Inflammatory macrophage treated with lipopolysaccharide for 1 hour (primary cell): ENCODE results near the gene EPHB6.

Source experiments
- DNase-seq, 2 donors: peaks; one replicate each; pipeline ENCODE4 v3.0.0-alpha.2; 2020 to 2022

Gene EPHB6

DNA sequence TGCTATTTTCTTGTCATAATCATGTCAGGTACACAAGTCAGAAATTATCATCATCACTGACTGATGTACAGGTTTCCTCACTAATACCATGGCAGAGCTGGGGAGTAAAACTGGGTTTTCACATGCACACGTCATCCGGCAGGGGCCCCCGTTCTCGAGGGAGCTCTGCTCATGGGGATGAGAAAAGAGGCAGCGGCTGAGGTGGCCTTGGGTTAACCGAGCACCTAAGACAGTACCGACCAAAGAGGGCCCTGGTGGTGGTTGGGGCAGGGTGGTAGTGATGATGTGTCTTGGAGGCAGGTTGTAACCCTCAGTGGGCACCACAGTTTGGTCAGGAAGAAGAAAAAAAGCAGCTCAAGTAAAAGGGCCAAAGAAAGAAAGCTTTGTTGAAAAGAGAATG is 42.8 kb downstream of the EPHB6 start:
- DNase-seq: no peak

DNA sequence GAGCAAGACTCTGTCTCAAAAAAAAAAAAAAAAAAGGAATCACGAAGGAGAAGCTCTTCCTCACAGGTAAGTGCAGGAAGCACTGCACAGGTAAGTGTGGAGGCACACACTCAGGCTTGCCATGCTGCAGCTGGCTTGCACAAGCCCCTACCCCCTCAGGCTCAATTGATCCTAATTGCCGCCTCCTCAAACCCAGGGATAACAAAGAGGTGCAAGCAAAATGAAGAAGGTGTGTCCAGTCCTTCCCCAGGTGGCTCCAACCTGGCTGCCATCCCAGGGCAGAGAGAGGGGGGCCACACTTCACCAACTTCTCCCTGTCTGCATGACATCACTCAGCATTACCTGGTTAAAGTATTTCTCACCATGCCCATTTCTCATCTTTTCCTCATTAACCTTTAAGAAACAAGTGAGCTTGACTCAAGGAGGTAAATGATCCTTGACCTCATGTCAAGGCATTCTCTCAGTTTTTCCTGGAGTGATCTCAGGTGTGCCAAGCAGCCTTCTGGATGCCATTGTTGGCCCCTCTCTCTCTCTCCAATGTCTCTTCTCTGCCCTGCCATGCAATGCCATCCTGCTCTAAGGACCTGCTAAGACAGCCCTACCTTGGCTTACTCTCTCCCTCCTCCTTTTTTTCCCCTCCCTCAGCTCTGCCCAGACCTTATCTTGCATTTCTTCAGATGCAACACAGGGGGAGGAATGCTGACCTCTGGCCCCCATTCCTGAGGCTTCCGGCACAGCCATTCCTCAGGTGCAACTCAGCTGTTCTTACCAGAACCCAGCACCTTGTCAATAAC is 43.7 kb downstream of the EPHB6 start:
- DNase-seq: no peak

DNA sequence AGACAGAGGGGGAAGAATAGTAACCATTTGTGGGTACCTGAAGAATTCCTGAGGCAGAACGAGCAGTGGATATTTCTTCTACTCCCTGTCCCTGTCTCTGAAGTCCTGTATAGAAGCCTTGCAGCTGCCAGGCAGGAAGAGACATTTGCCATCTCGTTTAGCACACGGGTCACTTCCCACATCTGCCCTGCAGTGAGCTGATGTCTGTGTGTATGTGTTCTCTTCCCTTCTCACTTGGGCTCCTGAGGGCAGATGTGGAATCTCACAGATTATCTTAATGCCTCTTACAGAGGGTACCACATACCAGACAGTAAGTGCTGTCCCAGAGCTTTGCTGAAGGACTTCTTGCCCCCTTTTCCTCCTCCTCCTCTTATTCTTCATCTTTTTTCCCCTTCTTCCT is 44.8 kb downstream of the EPHB6 start:
- DNase-seq: no peak

DNA sequence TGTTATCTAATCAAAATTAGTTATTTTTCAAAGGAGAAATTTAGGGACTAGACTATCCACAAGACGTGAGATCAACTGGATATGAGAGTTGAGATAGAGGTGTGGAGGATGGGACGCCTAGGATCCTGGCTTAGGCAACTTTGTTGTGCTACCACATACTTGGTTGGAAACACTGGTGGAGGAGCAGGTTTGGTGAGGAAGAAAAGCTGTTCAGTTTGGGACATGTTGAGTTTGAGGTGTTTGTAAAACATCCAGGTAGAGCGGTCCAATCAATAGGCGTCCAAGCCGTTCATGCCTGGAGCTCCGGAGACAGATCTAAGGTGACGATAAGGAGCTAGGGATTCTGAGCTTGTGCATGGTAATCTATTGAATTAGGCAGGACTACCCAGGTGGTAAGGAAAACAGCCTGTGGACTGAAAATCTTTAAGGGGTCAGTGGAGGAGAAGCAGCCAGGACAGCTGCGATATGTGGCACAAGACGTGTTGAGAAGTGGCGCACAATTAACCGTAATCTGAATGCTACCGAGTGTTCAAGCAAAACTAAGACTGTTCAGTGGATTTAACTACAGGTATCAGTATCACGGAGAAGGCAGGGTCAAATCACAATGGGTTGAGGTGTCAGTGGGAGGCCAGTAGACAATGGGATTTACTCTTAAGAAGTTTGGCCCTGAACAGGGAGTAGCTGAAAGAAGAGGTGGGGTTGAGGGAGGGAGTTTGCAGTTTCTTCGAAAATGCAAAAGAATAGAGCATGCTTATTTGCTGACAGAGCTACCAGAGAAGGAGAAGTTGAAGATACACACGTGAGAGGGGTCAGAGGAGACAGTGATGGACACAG is 46.8 kb downstream of the EPHB6 start:
- no peak for DNase-seq

DNA sequence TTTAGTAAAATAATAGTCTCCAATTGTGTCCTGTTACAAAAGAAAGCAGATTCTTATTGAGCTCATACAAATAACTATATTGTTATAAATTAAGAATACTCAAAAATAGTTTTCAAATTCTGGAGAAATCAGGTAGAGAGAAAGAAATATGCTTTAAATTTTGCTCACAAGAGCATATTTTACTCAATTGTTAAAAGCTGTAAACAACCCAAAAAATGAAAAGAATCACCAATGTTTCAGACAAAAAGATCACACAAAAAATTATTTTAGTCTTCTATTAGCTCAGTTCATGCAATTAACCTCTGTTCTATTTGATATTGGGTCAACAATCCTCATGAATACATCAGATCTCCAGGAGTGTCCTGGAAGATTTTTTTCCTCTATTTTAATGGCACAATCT is 49.3 kb downstream of the EPHB6 start:
- DNase-seq: no peak

DNA sequence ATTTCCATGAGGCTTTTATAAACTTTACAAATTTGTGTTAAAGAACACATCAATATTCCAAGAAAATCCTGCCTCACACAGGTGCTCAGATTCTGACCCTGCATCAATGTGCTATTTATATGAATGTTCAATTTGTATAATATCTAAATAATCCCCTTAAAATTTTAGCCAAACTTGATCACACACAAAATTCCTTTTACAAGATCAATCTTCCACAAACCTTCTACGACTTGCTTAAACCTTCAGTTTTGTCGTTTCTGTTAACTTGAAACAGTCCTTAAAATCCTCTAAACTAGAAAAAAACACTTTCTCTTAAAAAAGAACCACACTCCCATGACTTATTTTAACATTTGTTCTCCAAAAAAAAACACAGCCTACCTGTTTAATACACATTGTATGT is 50.9 kb downstream of the EPHB6 start:
- no peak for DNase-seq

DNA sequence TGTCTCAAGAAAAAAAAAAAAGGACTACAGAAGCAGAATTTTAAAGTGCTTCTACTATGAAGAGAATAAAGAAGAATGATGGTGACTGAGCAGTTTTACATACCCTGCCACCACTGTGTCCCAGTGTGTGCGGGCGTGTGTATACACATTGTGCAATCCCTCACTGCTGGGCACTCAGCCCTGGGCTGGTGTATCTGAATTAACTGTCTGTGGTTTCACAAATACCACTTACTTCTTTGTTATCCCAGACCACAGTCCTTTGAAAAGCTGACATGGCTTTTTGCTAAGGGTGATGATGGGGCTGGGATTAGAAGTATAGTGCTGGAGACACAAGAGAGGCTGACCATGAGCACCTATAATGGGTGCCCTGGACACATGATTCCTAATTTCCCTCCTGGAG is 51.8 kb downstream of the EPHB6 start:
- no peak for DNase-seq

DNA sequence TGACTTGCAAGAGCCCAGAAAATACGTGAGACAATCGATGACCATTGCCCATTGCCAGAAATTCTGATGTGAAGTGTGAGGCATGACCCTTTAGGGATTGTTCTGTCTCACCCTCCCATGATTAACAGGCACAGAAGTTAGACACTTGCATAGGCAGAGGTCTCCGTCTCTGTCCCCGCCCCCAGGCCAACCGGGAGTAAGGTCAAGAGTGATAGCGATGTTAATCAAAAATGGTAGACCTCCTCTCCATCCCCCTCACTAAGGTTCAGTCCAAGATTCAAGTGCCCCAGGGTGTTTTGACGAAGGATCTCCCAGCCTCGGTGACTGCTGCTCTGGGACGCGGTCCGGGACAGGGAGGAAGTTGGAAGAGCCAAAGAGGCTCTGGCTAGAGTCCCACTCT is 53.4 kb downstream of the EPHB6 start:
- no peak for DNase-seq

DNA sequence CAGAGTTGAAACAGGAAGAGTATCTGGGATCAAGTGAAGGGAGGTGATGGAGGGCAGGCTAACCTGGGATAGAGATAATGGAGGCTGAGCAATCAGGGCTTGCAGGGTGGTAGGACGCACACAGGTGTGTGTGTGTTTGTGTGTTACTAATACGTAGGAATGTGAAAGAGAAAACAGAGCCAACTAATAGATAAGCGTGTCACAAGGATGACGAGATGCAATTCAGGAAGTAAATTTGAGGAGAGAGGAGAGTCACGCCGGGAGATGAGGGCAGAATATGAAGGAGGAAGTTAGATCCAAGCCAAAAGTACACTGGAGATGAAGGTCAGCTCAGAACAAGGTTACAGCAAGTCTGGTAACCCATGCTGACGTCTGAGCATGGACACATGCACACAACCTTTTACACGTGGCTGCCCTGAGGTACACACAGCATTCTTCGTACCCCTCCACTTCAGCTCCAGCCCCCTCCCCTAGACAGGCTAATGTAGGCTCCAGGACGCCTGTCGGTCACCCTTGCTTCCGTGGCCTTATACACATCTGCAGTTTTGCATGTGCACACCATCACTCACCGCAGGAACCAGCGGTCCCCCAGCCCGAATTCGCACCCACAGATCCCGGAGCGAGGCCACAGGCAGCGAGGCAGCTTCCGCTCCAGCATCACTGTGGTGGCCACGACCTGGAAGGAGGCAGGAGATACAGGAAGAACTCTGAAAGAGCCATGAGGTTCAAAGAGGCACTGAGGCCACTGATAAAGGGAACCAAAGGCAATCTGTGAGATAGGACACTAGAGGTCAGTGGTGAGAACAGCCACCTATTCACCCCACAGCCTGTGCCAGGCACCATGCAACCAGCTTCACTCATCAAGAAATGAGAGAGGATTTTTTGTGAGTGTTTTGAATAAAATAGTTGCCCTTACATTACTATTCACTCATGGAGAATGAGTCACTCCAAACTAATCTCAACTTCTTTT is 54.3 kb downstream of the EPHB6 start:
- DNase-seq: peak; percentile 53 to 76

DNA sequence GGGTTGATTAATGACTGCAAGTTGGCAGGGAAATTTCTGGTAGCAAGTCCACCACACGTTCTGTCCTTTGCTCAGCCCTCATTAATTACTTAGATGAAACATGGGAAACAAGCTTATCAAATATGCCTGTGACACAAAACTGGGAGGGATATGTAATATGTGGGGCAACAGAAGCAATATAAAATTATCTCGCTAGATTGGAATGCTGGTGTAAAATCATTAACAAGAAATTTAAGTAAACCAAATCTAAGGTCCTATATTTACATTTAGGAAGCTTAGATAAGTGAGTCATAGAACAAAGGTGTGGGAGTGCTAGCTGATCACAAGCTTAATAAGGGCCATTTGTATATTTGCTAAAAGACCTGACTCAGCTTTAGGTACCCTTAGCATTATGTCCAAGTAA is 55.2 kb downstream of the EPHB6 start:
- DNase-seq: peak; percentile 3 to 21

DNA sequence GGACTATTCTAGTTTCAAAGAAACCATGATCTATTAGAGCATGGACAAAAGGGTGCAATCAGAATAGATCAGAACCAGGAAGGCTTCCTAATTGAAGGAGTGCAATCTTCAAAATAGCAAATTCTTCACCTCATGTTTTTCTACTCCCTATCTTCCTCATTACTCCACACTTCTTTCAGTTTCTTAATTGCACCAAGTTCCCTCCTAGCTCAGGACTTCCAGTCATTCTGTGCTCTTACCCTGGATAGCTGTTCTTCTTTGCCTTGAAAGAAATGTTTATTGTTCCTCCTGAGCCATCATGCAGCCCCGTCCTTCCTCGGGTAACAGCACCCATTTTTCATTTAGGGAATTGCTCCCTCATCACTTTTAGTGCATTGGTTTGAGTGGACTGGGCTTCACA is 55.6 kb downstream of the EPHB6 start:
- DNase-seq: peak; percentile 30 to 38

DNA sequence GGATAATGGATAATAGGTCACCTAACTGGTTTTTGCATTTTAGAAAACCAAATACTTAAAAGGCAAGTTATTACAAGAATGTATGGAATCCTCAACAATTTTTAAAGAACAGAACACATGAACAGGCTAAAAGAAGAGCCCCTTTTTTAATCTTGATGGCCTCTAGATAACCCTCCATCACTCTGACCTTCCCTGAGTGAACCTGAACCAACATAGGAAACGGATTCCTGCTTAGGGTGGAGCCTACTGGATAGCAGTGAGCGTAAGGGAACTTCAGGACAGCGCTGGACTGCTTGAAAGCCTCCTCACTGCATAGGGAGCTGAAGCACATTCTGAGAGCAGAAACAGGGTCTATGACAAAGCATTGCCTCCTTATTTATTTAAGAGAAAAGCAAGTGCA is 58.2 kb downstream of the EPHB6 start:
- no peak for DNase-seq

DNA sequence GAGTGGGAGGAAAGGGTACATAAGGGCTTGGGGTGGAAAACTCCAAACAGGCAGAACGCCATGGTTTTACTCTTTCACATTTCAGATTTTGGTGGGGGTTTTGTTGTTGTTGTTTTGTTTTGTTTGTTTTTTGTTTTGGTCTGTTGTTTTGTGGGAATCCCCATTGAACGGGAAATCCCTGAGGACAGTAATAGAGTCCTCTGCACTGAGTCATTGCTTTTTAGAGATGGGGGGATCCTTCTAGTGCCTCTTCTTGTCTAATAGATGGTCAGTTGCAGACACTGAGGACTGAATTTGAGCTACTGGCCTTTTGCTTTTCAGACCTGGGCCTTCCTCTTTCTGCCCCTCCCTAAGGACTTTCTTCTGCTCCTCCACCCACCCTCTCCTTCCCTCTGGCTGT is 58.7 kb downstream of the EPHB6 start:
- DNase-seq: peak; percentile 22 to 53

DNA sequence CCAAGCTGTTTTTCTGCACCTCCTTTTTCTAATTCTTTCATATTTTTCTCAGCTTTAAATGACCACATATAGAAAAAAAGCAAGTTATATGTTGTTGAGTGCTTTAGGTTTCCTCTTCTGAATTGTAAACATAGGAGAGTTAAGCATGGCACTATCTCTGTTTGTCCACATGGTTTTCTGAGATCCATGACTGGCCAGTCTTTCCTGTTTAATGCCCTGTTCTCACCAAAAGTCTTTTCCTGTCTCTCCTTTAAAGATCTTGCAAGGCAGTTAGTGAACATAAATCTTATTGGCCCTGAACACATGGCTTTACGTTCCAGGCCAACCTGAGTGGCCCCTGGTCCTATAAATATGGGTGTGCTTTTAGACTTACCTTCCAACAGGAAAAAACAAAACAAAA is 59.2 kb downstream of the EPHB6 start:
- no peak for DNase-seq

DNA sequence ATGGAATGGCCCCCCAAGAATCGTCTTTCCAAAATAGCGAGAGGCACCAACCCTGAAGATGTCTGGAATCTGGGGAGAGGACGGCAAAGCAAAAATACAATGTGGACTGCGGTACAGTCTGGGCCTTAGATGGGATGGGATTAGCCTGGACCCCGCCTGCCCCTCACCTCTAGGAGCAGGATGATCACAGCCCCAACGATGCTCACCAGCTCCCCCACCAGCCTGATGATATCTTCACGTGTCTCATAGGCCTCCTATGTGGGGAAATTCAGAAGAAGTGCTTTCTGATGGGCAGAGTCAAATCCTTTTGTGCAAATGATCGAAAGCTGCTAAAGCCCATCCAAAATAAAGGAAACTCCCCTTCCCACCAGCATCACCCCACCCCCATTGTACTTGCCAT is 60.4 kb downstream of the EPHB6 start:
- no peak for DNase-seq

DNA sequence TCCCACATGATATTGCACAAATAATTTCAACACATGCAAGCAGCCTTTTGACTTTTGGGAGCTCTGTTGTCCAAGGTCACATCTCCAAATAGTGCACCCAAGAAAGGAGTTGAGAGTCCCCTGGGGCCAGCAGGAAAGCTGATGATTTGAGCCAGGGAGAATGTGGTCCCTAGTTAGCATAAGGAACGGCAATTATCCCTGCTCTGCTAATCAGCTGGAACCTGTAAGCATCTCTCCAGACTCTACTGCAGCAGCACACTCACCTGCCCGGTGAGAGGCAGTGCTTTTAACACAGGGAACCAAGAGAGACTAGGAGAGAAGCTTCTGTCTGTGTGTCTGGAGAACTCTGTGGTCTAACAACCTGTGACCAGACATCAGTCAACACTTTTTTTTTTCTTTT is 61.6 kb downstream of the EPHB6 start:
- DNase-seq: no peak

DNA sequence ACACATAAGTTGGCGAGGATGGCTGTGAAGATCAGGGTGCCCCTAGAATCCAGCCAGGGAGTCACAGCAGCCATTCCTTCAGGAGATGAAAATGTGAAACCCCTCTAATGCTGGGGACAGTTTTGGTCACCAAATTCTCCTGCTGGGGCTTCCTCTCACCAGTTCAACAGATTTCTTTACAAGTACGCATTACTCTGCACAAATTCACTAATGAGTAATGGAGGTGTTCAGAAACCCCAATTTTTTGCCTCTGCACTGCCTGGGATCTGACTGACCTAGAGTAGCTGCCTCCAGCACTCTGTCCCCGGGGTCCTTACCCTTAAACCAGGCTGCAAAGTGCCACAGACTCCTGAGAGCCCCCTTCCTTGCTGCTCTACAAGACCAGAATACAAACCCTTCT is 62.6 kb downstream of the EPHB6 start:
- no peak for DNase-seq

DNA sequence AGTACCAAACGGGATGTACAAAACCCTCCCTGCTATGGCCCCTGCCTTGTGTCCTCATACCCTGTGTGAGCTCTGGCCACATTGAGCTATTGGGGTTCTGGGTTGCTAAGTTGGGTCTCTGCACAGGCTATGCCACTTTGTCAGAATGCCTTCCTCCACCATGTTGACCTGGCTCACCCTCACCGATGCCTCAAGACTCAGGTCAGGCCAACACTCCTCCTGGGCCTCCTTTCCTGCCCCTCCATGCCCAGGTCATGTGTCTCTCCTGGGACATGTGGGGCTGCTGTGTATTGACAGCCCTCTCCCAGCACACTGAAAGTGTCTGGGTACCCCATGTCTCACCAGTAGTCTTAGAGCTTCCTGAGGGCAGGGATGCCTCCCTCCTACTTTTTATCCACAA is 64.0 kb downstream of the EPHB6 start:
- DNase-seq: no peak

DNA sequence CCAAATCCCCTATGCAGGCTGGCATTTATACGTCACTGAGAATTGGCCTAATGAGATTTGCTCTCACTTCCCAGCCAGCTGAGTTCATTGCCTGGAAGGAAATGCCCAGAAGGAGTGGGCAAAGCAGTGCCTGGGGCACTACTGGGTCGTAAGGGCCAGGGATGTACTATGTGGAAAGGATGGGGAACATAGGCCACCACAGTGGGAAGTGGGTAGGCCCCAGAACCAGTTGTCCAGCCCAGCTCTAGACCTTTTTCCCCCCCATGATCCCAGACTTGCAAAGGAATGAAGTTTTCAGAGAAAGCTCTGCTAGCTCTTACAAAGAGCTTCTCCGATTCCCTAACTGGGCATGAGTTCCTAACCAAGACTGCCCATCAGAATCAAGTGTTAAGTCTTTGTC is 64.8 kb downstream of the EPHB6 start:
- no peak for DNase-seq
